Jurkat, Clone E6-1 (cell line): ENCODE measurements around the gene OR10J4. TPM values are rescaled to one million over a fixed set of nuclear protein-coding genes. Genes with fewer than 3 reads are reported as not detected.
"Not testable (repeated sequence)": the region's sequence is repeated elsewhere in the genome, so short reads cannot be mapped to it uniquely, and the experiment has no call there.

Experiments used
- DNase-seq: peaks from one replicate; pipeline ENCODE4 v3.0.0-alpha.2; 2011; ENCODE audit warnings: low read depth, low spot score
- H3K4me3 ChIP-seq: 2 replicates; pipeline ENCODE4 v1.5.1; 2011; ENCODE audit warnings: mild to moderate bottlenecking, low read length, control low read depth, moderate library complexity
- polyA plus RNA-seq: library from polyadenylated mRNA; unstranded; fragments of >200 nt; gene quantifications from one replicate; pipeline ENCODE4 v1.2.1, GENCODE V29; 2012; ENCODE audit warnings: missing spikeins; ENCODE audit not compliant: insufficient read length, insufficient read depth

OR10J4 gene
- not detected for polyA plus RNA-seq

DNA sequence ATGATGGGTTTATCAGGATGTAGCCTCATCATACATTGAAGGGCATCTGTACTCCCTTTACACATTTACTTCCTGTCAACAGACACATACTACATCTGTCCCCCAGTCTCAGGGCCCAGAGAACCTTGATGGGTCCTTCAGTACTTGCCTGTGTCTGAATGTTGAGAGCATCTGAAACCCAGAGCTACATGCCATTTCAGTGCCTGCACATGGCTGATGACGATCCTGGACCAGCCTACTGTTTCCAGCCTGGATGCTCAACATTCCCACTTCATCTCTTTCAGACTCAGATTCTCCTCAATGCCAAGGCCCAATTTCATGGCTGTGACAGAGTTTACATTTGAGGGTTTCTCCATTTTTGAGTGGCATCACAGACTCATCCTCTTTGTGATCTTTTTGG is at the start of gene OR10J4:
OR10J4 (plus strand) TSS at position 301 of the 400 bp plus-strand sequence.
- no peak within 1 kb of the TSS for H3K4me3 ChIP-seq
- no peak for DNase-seq

DNA sequence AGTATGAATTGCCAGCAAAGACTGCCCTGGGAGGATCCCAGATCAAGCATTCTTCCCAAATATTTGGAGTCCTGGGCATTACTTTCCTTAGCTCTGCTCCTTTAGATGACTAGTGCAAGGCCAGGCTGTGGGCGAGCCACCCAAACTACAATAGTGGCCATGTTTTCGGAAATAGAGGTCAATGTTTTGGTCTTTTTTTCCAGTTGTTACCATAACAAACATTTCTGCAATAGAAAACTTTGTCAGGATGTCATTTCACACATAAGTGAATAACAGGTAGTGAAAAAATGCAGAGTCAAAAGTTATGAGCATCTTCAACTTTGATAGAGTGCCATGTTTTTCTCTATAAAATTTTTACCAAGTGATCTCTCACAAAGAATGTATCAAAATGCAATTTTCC is 25.2 kb upstream of the OR10J4 start:
- H3K4me3 ChIP-seq, result no peak overlapping the region

GRCh38 chr1:159408862-159409400 is 23.1 kb upstream of the OR10J4 start:
- no peak for DNase-seq
- H3K4me3 ChIP-seq, result no peak overlapping the region

More for the DNA sequence above, 25.2 kb upstream of the OR10J4 start:
- no peak for DNase-seq

- peak; percentile 4 for DNase-seq
- no peak overlapping the region for H3K4me3 ChIP-seq
Measured at GRCh38 chr1:159421821-159422220, 10.2 kb upstream of the OR10J4 start.

- no peak for DNase-seq
- H3K4me3 ChIP-seq, result no peak overlapping the region
Measured at GRCh38 chr1:159428536-159428935, 3.5 kb upstream of the OR10J4 start.

GRCh38 chr1:159429074-159429861 is 2.7 kb upstream of the OR10J4 start:
- no peak for DNase-seq
- no peak overlapping the region for H3K4me3 ChIP-seq

DNA sequence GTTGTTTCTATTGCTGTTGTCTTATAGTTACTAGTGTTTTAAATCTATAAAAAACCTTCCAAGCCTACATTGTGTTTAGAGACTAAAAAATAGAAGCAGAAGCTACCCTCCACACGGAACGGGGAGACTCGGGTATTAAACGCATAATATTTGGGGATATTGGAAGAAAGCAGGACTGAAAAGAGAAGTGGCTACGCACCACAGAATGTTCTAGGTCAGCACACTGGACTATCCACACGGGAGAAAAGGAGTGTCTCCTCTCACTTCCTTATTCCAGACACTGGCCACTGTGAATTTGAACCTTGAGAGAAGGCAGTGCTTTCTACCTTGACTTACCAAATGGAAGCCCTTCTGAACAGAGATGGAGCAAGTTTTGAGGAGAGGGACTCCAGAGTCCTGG is 1.0 kb upstream of the OR10J4 start:
- DNase-seq, result no peak
- H3K4me3 ChIP-seq, result no peak overlapping the region

DNA sequence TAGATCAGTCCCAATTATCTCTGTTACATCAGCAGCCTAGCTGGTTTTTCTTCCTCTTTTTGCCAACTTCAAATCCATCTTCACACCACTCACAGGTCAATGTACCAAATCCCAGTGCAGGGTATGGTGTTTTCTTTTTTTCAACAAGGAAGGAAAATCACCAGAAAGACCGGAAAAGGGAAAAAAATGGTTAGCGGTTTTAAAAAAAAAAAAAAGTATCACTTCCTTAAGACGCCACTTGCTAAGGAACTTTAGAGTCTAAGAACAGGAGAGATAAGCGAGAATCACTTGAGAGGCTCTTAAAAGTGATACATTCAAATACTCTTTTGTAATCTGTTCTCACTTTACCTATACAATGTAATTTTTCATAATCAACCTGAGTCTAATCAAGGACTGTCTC is 4.5 kb downstream of the OR10J4 start:
- H3K4me3 ChIP-seq, result no peak overlapping the region
- DNase-seq, result no peak

GRCh38 chr1:159439422-159439821 is 7.4 kb downstream of the OR10J4 start, which contains the start of gene OR10J1:
OR10J1 (plus strand) TSS chr1:159439722; CDS start chr1:159439792, 70 bp downstream.
- H3K4me3 ChIP-seq, result no peak within 1 kb of the TSS
- DNase-seq, result no peak

- no peak for DNase-seq
- H3K4me3 ChIP-seq, result no peak overlapping the region
Measured at GRCh38 chr1:159441360-159441759, 9.4 kb downstream of the OR10J4 start.

GRCh38 chr1:159442428-159442827 is 10.4 kb downstream of the OR10J4 start:
- no peak for DNase-seq
- H3K4me3 ChIP-seq, result no peak overlapping the region

DNA sequence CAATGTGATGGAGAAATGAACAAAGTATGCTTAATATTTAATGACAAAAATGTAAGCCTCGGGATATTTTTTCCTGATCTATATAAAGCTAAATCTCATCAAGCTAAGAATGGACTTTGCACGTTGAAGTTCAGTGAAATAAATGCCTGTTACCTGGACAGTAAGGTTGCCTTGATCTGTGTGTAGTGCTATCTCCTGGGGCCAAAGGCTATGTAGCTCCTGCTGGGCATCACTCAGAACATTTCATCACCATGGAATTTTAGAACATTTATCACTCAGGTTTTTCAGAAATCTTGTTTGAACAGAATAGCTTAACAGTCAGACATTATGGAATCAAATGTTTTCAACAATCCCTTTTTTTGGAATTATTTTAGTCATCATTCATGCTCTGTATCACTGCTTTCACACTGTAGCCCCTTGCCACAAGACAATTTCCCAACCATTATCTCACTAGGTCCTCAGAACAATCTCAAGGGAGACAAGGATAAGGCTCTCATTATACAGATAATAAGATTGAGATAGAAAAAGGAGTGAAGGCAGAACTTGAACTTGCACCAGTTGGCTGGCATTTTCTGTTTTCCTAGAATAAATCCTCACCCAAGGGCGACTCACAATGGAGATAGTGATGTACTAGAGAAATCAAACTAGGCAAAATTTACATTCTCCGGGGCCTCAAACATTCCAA is 11.2 kb downstream of the OR10J4 start:
- DNase-seq, result no peak
- no peak overlapping the region for H3K4me3 ChIP-seq

DNA sequence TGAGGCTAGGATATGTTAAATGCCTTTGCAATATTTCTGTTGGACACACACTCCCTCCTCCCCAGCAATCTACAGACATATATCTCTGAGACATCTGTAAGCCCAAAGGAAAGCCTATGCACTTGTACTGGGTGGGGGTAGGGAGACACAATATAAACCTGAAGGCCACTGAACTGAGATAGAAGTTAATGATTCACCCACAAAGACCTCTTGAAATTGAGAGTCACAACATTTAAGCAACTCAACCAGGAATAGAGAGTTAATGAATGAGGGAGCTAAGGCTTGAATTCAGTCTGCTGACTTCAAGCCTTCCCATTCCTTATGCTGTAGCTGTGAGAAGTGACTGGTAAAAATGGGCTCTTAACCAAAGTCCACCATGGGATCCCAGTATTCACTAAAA is 12.5 kb downstream of the OR10J4 start:
- H3K4me3 ChIP-seq, result no peak overlapping the region
- no peak for DNase-seq

DNA sequence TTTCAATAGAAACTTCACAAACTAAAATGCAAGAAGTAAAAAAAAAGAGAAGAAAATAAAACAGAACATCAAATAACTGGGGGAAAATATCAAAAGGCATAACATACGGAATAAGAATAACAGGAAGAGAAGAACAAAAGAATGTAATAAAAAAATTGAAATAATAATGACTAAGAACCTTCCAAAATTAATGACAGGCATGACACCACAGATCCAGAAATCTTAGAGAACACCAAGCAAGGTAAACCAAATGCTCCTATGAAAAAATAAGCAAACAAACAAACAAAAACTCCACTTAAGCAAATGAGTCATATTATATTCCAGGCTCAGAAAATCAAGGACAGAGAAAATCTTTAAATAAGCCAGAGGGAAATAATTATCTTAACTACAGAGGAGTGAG is 16.2 kb downstream of the OR10J4 start:
- DNase-seq, result no peak
- no peak overlapping the region for H3K4me3 ChIP-seq

DNA sequence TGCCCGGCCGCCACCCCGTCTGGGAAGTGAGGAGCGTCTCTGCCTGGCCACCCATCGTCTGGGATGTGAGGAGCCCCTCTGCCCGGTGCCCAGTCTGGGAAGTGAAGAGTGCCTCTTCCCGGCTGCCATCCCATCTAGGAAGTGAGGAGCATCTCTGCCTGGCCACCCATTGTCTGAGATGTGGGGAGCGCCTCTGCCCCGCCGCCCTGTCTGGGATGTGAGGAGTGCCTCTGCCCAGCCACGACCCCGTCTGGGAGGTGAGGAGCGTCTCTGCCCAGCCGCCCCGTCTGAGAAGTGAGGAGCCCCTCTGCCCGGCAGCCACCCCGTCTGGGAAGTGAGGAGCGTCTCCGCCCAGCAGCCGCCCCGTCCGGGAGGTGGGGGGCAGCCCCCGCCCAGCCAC is 17.6 kb downstream of the OR10J4 start:
- not testable (repeated sequence) for DNase-seq, H3K4me3 ChIP-seq

GRCh38 chr1:159459551-159459950 is 27.5 kb downstream of the OR10J4 start:
- no peak for DNase-seq

DNA sequence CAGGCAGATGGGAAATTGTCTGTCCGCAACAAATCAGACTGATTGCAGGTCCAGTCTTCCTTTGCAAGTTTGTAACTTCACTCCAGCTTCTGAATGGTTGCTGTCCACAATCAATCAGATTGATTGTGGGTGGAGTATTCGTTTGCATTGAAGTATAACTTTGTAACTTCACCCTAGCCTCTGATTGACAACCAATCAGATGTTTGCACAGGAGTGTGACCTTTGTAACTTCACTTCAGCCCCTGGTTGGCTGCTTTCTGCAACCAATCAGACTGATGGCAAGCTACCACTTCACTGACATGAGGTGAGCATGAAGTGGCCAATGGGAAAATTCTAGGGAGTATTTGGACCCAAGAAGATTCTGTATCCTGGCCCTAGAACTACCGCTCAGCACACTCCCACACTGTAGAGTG is 33.2 kb downstream of the OR10J4 start:
- no peak overlapping the region for H3K4me3 ChIP-seq
- DNase-seq, result no peak

More at GRCh38 chr1:159459551-159459950, 27.5 kb downstream of the OR10J4 start:
- no peak overlapping the region for H3K4me3 ChIP-seq

- DNase-seq, result no peak
- H3K4me3 ChIP-seq, result no peak overlapping the region
Measured at GRCh38 chr1:159468321-159468720, 36.3 kb downstream of the OR10J4 start.

DNA sequence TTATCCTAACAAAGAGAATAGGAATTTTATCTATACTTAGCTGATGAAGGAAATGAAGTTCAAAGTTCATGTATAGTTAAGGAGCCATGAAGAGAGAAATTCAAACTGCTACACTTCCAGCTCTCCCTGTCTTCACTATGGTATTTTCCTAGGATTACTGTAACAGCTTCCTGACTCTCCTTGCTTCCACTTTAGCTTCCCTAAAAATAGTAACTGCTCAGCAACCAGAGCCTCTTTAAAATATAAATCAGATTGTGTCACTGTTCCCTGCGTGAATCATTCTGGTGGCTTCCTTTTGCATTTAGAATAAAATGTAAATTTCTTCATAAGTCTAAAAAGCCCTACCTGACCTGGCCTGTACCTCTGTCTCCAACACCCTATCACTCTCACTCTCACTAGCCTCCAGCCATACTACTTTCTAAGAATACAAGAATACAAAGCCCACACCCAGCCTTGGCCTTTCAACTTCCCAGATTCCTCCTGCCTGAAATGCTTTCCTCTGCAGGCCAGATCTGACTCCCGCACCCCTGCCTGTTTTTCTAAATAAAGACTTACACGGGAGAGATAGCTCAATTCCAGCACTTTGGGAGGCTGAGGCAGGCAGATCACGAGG is 38.0 kb downstream of the OR10J4 start:
- DNase-seq, result no peak
- H3K4me3 ChIP-seq, result no peak overlapping the region

DNA sequence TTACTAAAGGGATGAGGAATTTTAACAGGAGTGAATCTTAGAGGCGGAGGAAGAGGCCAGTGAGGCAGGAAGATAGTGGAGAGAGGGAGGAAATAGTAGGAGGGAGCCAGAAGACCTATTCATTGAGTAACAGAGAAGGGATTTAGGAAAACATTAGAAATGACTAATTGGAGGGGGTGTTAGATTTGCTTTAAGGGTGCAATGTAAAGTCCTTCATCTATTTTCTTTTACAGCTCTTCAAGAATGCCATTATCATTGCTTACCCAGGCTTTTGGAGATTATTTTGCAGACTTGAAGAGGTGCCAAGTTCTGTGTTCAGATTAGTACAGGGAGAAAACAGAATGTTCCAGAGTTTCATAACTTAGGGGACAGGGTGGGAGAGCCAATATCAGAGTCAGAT is 41.3 kb downstream of the OR10J4 start:
- no peak for DNase-seq
- H3K4me3 ChIP-seq, result no peak overlapping the region
